Gastroesophageal sphincter (tissue), 3 donors: ENCODE measurements around the gene HPF1.

Experiments used
- EP300 ChIP-seq: sonication (generic); formaldehyde crosslinking; IDR thresholded peaks from one replicate; pipeline ENCODE4 v1.6.1; 2017; ENCODE audit warnings: antibody characterized with exemption, mild to moderate bottlenecking
- POLR2A ChIP-seq, 2 donors: fragments of 450-650 bp; IDR thresholded peaks; one replicate each; pipeline ENCODE4 v1.6.1; 2017; ENCODE audit warnings: antibody characterized with exemption in 2 of 2, mild to moderate bottlenecking in 2 of 2, moderate library complexity in 1 of 2
- TF ChIP-seq, protein P1 (sequence below), 4 experiments: fragments of 200-600 bp in 2 of 4; fragments of 450-650 bp in 2 of 4; sonication (generic) in 1 of 4; IDR thresholded peaks; one replicate each; pipeline ENCODE4 v1.5.1; 2017 to 2019; ENCODE audit warnings: antibody characterized with exemption in 4 of 4, mild to moderate bottlenecking in 2 of 4, moderate library complexity in 2 of 4

DNA sequence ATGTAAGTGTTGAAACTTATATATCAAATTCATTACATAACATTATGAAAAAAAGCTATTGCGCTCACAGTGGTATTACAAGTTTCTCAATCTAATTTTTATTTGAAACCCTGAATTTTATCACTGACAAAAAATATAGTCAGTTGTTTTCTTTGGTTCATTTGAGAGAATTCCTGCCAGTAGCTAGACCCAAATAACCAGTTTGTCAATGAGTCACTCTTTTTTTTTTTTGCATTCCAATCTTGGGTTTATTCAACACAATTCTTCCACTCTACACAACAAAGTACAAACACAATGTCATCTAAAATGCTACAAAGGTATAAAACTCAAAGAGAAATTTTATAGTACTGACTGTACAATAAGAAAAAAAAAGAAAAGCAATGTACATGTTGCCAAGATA lies 13.1 kb downstream of the HPF1 start:
- TF ChIP-seq EP300 = no peak
- TF ChIP-seq POLR2A (IDR thresholded peaks at IDR 0.05) = no peak
- TF ChIP-seq, protein P1, sequence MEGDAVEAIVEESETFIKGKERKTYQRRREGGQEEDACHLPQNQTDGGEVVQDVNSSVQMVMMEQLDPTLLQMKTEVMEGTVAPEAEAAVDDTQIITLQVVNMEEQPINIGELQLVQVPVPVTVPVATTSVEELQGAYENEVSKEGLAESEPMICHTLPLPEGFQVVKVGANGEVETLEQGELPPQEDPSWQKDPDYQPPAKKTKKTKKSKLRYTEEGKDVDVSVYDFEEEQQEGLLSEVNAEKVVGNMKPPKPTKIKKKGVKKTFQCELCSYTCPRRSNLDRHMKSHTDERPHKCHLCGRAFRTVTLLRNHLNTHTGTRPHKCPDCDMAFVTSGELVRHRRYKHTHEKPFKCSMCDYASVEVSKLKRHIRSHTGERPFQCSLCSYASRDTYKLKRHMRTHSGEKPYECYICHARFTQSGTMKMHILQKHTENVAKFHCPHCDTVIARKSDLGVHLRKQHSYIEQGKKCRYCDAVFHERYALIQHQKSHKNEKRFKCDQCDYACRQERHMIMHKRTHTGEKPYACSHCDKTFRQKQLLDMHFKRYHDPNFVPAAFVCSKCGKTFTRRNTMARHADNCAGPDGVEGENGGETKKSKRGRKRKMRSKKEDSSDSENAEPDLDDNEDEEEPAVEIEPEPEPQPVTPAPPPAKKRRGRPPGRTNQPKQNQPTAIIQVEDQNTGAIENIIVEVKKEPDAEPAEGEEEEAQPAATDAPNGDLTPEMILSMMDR (IDR thresholded peaks at IDR 0.05) = no peak
